GM18861 (cell line): ENCODE data around the gene SPOCK2.

ENCODE experiments used
- ATAC-seq: cut with Tn5 transposase; IDR thresholded peaks from one replicate; pipeline ENCODE4 v1.9.1; 2021; ENCODE audit not compliant: unreplicated experiment

Gene SPOCK2

GRCh38 chr10:72074574-72075375, 13.6 kb downstream of the SPOCK2 start:
- ATAC-seq: no peak

GRCh38 chr10:72073708-72074573, 14.4 kb downstream of the SPOCK2 start:
- no peak for ATAC-seq

GRCh38 chr10:72072639-72073038, 15.7 kb downstream of the SPOCK2 start:
- no peak for ATAC-seq

GRCh38 chr10:72072046-72072445, 16.3 kb downstream of the SPOCK2 start:
- no peak for ATAC-seq

- no peak for ATAC-seq
Observed at GRCh38 chr10:72069751-72070526, 18.4 kb downstream of the SPOCK2 start.

GRCh38 chr10:72068901-72069446, 19.4 kb downstream of the SPOCK2 start:
- no peak for ATAC-seq

DNA sequence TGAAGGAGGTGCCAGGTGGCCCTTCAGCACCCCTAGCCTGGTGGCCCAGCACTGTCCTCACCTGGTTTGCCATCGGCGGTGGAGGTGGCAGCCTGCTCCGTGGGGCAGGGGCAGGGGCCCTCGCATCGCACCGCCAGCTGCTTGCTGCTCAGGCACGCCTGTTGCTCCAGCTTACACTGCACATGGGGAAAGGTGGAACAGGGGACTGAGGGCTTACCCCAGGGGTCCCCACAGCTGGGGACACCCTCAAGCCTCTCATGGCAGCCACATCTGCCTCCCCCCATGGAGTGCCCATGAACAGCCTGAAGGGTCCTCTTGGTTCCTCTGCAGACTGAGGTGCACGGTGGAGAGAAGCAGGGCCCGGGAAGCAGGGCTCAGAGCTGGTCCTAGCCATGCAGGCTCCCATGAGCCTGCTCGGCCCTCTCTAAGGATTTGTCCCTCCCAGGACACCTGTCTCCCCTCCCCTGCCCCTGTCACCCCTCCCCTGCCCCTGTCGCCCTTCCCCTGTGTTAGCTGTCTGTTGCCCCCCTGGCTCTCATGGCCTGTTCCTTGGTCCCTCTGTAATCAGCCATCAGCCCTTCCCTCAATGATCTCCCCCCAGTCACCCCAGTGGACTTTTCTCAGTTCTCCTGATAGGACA, 20.1 kb downstream of the SPOCK2 start:
- ATAC-seq: no peak

DNA sequence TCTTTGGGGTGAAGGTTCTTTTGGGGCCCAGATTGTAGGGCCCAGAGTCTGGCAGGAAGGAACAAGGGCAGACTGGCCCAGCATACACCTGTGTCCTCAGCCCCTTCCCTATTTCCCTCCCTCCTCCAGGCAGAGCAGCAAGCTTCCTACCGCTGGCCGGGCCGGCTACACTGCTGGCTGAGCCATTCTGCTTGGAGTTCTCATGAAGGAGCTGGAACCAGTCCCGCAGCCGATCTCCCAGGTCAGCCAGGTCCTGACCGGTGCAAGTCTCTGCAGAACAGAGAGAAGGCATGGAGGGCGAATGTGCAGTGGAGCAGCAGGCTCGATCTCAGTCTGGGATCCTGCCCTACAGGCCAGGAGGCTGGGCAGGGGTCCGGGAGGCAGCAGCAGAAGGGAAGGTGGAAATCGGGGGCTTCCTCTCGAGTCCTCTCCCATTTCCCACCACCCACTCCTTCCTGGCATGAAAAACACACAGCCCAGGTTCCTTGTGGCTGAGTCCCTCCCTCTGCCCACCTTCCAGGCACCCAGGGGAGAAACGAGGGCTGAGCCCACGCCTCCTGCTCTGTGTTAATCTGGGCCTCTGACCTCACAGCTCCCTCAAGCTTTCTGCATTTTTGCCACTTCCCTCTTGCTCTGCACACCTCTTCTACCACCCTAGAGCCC, 20.8 kb downstream of the SPOCK2 start:
- ATAC-seq: no peak

- no peak for ATAC-seq
Observed at GRCh38 chr10:72066318-72067284, 21.8 kb downstream of the SPOCK2 start.

GRCh38 chr10:72065439-72066025, 22.8 kb downstream of the SPOCK2 start:
- no peak for ATAC-seq

DNA sequence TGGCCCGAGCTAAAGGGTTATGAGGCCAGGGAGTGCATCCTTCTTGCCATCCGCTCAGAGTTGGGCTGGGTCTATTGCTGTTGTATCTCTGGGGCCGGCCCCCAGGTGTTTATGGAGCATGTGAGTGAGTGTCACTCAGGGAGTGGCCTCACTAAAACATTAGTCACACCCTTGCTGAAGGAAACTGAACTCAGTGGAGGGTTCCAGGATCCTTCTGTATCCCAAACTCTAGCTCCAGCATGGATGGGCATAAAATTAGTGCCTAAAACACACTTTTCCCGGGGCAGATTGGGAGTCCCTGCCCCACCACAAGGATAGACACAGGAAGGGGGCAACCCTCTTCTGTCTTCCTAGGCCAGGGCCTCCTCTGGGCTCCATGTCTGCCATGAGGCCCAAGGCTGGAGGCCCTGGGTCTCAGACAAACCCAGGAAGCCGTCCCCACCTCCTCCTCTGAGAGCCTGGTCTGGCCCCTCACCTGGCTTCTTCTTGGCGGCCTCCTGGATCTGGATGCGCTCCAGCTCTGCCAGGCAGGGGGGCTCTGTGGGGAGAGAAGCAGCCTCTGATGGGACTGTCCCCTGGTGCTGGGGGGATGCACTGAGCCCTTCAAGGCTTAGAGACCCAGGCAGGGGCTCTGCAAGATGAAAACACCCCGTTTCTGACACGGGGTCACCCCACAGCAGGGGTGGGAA, 24.5 kb downstream of the SPOCK2 start:
- no peak for ATAC-seq

DNA sequence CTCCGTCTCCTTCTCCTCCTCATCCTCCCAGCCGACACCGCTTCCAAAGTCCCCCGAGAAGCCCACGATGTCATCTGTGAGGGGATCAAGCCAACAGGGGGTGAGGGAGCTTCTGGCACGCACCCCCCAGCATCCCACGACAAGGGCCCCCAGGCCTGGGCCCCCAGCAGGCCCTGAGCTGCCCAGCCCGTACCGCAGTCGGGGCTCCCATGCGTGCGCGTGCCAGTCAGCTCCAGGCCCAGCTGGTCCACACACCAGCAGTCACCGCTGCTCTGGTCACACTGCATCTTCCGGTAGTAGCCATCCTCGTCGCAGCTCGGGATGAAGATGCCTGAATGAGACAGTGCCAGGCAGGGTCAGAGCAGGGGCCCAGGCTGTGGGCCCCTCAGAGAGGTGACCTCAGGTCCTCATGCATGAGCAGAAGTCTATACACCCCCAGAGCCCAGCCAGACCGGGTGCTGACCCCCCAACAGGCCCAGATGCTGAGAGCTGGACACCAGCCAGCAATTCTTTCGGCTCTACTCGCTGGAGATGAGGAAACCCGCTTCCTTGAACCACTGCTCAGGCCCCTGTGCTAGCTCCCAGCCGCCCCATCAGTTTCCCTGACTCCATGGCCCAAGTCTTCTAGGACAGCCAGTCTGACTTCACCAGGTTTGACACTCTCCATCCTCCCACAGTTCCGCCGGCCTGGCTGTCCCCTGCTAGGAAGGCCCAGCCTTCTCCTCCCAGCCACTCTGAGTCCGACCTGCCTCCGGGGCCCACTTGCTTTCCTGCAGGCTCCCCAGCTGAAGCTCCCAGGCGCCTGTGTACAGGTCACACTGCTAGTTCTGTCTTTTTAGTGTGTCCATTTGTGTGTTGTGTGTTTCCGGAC, 25.3 kb downstream of the SPOCK2 start:
- no peak for ATAC-seq

GRCh38 chr10:72062382-72062781, 26.0 kb downstream of the SPOCK2 start:
- ATAC-seq: no peak

DNA sequence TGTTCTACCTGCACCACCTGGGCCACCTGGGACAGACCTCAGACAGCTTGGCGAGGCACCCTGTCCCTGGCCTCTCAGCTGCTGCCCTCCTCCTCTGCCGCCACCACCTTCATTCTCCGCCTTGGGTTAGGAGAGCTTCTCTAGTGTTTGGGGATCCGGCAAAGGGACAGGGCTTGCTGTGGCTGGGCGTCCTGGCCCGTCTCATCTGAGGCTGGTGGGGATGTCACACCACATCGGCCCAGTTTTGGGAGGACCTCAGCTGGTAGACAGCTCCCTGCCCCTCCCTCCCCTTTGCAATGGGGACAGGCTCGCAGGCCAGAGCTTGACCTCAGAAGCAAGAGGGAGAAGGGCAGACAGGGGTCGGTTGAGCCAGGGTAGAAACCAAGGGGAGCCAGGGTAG, 26.4 kb downstream of the SPOCK2 start:
- ATAC-seq: no peak

- no peak for ATAC-seq
Observed at GRCh38 chr10:72061491-72061890, 26.9 kb downstream of the SPOCK2 start.

GRCh38 chr10:72059843-72060822, 28.2 kb downstream of the SPOCK2 start:
- no peak for ATAC-seq
